OCI-LY7 (cell line): Measurements from ENCODE around the gene TESMIN. TPM values are rescaled to one million over a fixed set of nuclear protein-coding genes. Genes with fewer than 3 reads are reported as not detected.

Source experiments
- BruUV-seq: library from RNA; stranded (reverse); fragments of 400-500 nt; replicated peaks from 2 replicates; lab custom pipeline; 2021; lab: Mats Ljungman, UMichigan
- CTCF ChIA-PET: fragments of 300-600 bp; sonication (Branson Sonifier 250); formaldehyde crosslinking; loops from one replicate; lab custom pipeline; 2022; ENCODE audit warnings: antibody characterized with exemption; ENCODE audit not compliant: unreplicated experiment; lab: Charles Lee
- POLR2A ChIA-PET: fragments of 300-600 bp; sonication (Branson Sonifier 250); formaldehyde crosslinking; loops from one replicate; lab custom pipeline; 2022; ENCODE audit warnings: antibody characterized with exemption; lab: Charles Lee
- DNase-seq: peaks from one replicate; pipeline ENCODE4 v3.0.0-alpha.2; 2015; ENCODE audit warnings: low spot score
- H2AFZ ChIP-seq: fragments of 200-600 bp; sonication (generic), shearing (Covaris generic); 2 replicates; pipeline ENCODE4 v1.6.1; 2014; ENCODE audit warnings: mild to moderate bottlenecking, antibody characterized with exemption, low read length, moderate library complexity
- H3K27ac ChIP-seq: fragments of 200-600 bp; sonication (generic); 2 replicates; pipeline ENCODE4 v1.5.1; 2014; ENCODE audit warnings: mixed run types, low read depth, mild to moderate bottlenecking, moderate library complexity, low read length, inconsistent platforms; ENCODE audit not compliant: poor library complexity, severe bottlenecking
- H3K36me3 ChIP-seq: fragments of 200-600 bp; sonication (generic); 2 replicates; pipeline ENCODE4 v1.6.1; 2014; ENCODE audit warnings: mild to moderate bottlenecking, antibody characterized with exemption, low read length, moderate library complexity, mixed read lengths; ENCODE audit not compliant: insufficient read depth
- H3K4me1 ChIP-seq: fragments of 200-600 bp; sonication (generic); 2 replicates; pipeline ENCODE4 v1.5.1; 2014; ENCODE audit warnings: mild to moderate bottlenecking, low read length; ENCODE audit not compliant: insufficient read depth, poor library complexity, severe bottlenecking
- H3K4me2 ChIP-seq: fragments of 200-600 bp; sonication (generic); 2 replicates; pipeline ENCODE4 v1.6.1; 2014; ENCODE audit warnings: mild to moderate bottlenecking, low read length
- H3K4me3 ChIP-seq: fragments of 200-600 bp; sonication (generic); 2 replicates; pipeline ENCODE4 v1.5.1; 2014; ENCODE audit warnings: mild to moderate bottlenecking, low read depth, low read length; ENCODE audit not compliant: poor library complexity, severe bottlenecking
- H3K79me2 ChIP-seq: fragments of 200-600 bp; sonication (generic); 2 replicates; pipeline ENCODE4 v1.6.1; 2016; ENCODE audit warnings: low read depth, mild to moderate bottlenecking, low read length, moderate library complexity, mixed read lengths; ENCODE audit not compliant: insufficient read depth
- H3K9me2 ChIP-seq: fragments of 200-600 bp; sonication (generic); 2 replicates; pipeline ENCODE4 v1.6.1; 2016; ENCODE audit warnings: mild to moderate bottlenecking, low read length, mixed read lengths; ENCODE audit not compliant: insufficient read depth
- H3K9me3 ChIP-seq: fragments of 200-600 bp; sonication (generic); 2 replicates; pipeline ENCODE4 v1.6.1; 2014; ENCODE audit warnings: mild to moderate bottlenecking, mixed run types, low read length, mixed read lengths
- H4K20me1 ChIP-seq: fragments of 200-600 bp; sonication (generic); 2 replicates; pipeline ENCODE4 v1.6.1; 2014; ENCODE audit warnings: mild to moderate bottlenecking, antibody characterized with exemption, low read length, moderate library complexity, mixed read lengths; ENCODE audit not compliant: insufficient read depth
- EZH2phosphoT487 ChIP-seq: fragments of 200-600 bp; sonication (generic); IDR thresholded peaks from 2 replicates; pipeline ENCODE4 v1.6.1; 2018; ENCODE audit warnings: low read depth, borderline replicate concordance, mild to moderate bottlenecking, mixed run types, antibody characterized with exemption, low read length, moderate library complexity, mixed read lengths
- intact Hi-C: fragments of 100-400 bp; cut with micrococcal nuclease; formaldehyde crosslinking; loops from one replicate; pipeline ENCODE4 v1.10.0; 2022; ENCODE audit not compliant: unreplicated experiment
- total RNA-seq, 2 experiments: library from RNA; depleted of rRNA in 1 of 2; stranded (reverse); fragments of >200 nt in 1 of 2; shearing (Covaris generic) in 1 of 2; gene quantifications; 2 replicates each; pipeline ENCODE4 v1.2.3, GENCODE V29; 2014 to 2022
- TF ChIP-seq, protein P1 (sequence below): fragments of 200-600 bp; sonication (generic); conservative IDR thresholded peaks from 2 replicates; pipeline ENCODE4 v1.5.1; 2014; ENCODE audit warnings: mild to moderate bottlenecking, antibody characterized with exemption, low read length, moderate library complexity, mixed read lengths

Gene TESMIN
- total RNA-seq, 2 experiments from 2014 or later = 13.0 to 19.4 TPM

DNA sequence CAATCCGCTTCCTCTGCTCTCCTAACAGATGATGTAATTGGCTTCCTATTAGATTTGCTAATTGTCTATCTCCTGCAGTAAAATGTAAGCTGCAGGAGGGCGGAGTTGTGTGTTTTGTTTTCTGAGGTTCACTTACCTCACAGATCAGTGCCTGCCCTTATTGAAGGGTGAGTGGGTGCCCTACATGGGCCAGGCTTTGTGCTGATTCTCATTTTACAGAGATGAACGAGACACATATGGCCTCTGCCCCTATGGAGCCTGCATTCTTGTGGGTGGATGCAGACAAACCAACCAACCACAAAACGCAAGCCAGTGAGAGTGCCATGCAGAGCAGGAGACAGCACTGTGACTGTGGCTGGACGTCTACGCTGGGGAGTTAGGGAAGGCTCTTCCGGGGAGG lies 9.9 kb downstream of the TESMIN start:
- DNase-seq = no peak
- POLR2A ChIA-PET = no interaction called here
- no peaks in the 10 kb centered on the region for H3K9me2 ChIP-seq
- no peaks in the 10 kb centered on the region for H3K79me2 ChIP-seq
- H3K4me3 ChIP-seq = no peak overlapping the region
- H3K9me3 ChIP-seq = no peaks in the 10 kb centered on the region
- CTCF ChIA-PET = no interaction called here
- TF ChIP-seq, protein P1, sequence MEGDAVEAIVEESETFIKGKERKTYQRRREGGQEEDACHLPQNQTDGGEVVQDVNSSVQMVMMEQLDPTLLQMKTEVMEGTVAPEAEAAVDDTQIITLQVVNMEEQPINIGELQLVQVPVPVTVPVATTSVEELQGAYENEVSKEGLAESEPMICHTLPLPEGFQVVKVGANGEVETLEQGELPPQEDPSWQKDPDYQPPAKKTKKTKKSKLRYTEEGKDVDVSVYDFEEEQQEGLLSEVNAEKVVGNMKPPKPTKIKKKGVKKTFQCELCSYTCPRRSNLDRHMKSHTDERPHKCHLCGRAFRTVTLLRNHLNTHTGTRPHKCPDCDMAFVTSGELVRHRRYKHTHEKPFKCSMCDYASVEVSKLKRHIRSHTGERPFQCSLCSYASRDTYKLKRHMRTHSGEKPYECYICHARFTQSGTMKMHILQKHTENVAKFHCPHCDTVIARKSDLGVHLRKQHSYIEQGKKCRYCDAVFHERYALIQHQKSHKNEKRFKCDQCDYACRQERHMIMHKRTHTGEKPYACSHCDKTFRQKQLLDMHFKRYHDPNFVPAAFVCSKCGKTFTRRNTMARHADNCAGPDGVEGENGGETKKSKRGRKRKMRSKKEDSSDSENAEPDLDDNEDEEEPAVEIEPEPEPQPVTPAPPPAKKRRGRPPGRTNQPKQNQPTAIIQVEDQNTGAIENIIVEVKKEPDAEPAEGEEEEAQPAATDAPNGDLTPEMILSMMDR = no peak
- no peak for TF ChIP-seq EZH2phosphoT487
- no peaks in the 10 kb centered on the region; the same call in 1 of the 2 replicates for H3K36me3 ChIP-seq
- BruUV-seq = no TSS peak
- intact Hi-C loops = no loop called here
- H2AFZ ChIP-seq = no peak overlapping the region
- H3K4me2 ChIP-seq = no peak overlapping the region
- H4K20me1 ChIP-seq = no peaks in the 10 kb centered on the region
- H3K4me1 ChIP-seq = no peaks in the 10 kb centered on the region
- no peak overlapping the region for H3K27ac ChIP-seq

DNA sequence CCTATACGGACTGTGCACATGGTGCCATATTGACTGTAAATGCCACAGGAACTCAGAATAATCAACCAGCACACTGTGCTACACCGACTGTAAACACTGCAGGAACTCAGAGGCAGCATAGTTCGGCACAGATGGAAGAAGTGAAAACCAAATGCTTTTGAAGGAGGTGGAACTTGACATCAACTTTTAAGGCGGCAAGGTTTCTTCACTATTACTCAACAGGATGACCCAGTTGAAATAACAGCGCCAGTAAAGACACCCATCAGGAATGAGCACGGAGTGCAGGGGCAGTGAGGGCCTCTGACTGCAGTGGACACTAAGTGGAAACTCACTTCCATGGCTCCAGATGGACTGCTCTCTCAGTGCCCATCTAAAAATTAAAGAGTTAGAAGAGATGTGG lies 15.7 kb downstream of the TESMIN start:
- Histone ChIP-seq H3K9me2 (no peaks in the 10 kb centered on the region), H2AFZ (no peak overlapping the region), H3K9me3 (no peaks in the 10 kb centered on the region), H3K4me2 (no peak overlapping the region), H3K4me3 (no peak overlapping the region), H3K4me1 (no peaks in the 10 kb centered on the region), H3K27ac (no peak overlapping the region), H3K79me2 (no peaks in the 10 kb centered on the region), H4K20me1 (no peaks in the 10 kb centered on the region), H3K36me3 (no peaks in the 10 kb centered on the region)
- CTCF ChIA-PET = no interaction called here
- DNase-seq = no peak
- no peak for TF ChIP-seq EZH2phosphoT487
- intact Hi-C loops = no loop called here
- no TSS peak for BruUV-seq
- POLR2A ChIA-PET = interaction anchor here (0.6 kb wide), 1 partner anchor 234 kb away, joined by 3 read pairs; no protein-coding TSS in a partner anchor

DNA sequence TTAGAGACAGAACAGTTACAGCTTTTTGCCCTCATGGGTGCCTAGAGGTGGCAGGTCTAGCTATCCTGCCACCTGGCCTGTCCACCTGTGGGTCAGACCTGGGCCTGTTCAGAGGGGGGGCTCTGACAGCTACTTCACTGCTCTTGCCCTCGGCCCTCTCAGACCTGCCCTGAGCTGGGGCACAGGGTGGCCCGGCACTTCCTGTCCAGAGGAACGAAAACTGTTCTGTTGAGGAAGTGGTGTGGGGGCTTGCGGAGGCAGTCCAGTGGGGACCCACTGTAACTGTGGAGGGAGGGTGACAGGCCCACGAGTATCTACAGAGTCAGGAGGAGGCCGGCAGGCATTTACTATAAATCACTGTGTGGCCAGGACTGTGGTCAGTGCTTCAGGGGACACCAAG lies 16.2 kb downstream of the TESMIN start:
- no TSS peak for BruUV-seq
- CTCF ChIA-PET = no interaction called here
- TF ChIP-seq EZH2phosphoT487 = no peak
- TF ChIP-seq, protein P1 = no peak
- H4K20me1 ChIP-seq = no peaks in the 10 kb centered on the region
- no peaks in the 10 kb centered on the region for H3K79me2 ChIP-seq
- H3K4me1 ChIP-seq = no peaks in the 10 kb centered on the region
- no peaks in the 10 kb centered on the region for H3K9me3 ChIP-seq
- H3K9me2 ChIP-seq = no peaks in the 10 kb centered on the region
- no peak overlapping the region for H2AFZ ChIP-seq
- POLR2A ChIA-PET = no interaction called here
- H3K27ac ChIP-seq = no peak overlapping the region
- no peak overlapping the region for H3K4me3 ChIP-seq
- intact Hi-C loops = no loop called here
- H3K4me2 ChIP-seq = no peak overlapping the region
- H3K36me3 ChIP-seq = no peaks in the 10 kb centered on the region
- DNase-seq = no peak
